Measurements from ENCODE around the gene TBC1D1. TPM values are rescaled to one million over a fixed set of nuclear protein-coding genes. Genes with fewer than 3 reads are reported as not detected.

The TBC1D1 gene
- 10 to 100 TPM; 76.6 to 78.6 TPM for total RNA-seq

GRCh38 chr4:37890801-37891259 is at the start of gene TBC1D1:
TSS of gene TBC1D1 (plus strand) at chr4:37891084. CDS start at chr4:37902096, 11,012 bp downstream.

GRCh38 chr4:37960098-37960497 is 69.2 kb downstream of the TBC1D1 start, which contains the start of gene PTTG2:
TSS of gene PTTG2 (plus strand) at chr4:37960398. CDS start at chr4:37960435, 37 bp downstream.

Other genes with a start within 250 kb of the TBC1D1 start
- 10 to 100 TPM; 29.4 to 30.7 TPM for gene RELL1, start 204.7 kb upstream of the TBC1D1 start, total RNA-seq
- 10 to 100 TPM; 33.5 to 38.0 TPM for gene PGM2, start 64.4 kb upstream of the TBC1D1 start, total RNA-seq
- gene PTTG2, start 69.3 kb downstream of the TBC1D1 start, total RNA-seq: 1 to 10 TPM; 1.0 to 1.1 TPM

Measured in activated naive CD4-positive, alpha-beta T cell treated with anti-CD3 and anti-CD28 coated beads, Interleukin-2, amount 10 ng/mL, durations not matched to agents 5 hours and 36 hours (primary cell).